ENCODE results near the gene PRMT9. TPM values are rescaled to one million over a fixed set of nuclear protein-coding genes. Genes with fewer than 3 reads are reported as not detected.

Gene PRMT9
- total RNA-seq, 1 experiment from 2014 or later = 9.1 TPM

DNA sequence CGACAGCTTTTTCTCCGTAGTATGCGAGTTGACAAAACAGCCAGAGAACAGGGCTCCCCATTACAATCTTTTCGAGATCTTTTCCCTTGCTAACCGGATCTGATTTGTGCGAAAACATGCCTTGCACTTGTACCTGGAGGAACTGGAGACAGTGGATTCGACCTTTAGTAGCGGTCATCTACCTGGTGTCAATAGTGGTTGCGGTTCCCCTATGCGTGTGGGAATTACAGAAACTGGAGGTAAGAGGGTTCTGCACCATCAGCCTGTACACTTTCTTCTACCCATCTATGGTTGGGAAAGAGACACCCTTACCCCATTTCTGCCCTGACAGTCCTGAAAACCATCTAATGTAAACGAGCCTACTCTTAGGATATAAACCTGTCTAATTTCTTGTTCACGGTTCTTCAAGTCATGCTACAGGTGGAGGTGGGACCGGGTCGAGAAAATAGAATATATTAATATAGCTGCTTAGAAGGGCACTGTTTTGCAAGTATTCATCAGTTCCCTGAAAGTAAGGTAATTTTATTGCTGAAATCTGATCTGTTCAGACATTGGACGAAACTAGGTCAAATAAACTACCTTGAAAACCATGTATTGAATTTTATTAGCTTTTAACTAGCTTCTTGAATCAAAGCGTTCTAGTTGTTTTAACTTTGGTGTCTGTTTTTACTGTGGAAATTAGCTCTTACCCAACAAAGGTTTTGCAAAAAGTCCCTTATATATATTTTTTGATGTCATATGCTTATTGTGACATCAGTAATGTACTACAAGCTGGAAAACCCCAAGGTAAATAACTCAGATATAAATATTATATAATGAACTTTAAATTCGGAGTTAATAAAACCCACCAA is 65.9 kb downstream of the PRMT9 start:
- no peak for DNase-seq (ENCODE audit: low read depth)

DNA sequence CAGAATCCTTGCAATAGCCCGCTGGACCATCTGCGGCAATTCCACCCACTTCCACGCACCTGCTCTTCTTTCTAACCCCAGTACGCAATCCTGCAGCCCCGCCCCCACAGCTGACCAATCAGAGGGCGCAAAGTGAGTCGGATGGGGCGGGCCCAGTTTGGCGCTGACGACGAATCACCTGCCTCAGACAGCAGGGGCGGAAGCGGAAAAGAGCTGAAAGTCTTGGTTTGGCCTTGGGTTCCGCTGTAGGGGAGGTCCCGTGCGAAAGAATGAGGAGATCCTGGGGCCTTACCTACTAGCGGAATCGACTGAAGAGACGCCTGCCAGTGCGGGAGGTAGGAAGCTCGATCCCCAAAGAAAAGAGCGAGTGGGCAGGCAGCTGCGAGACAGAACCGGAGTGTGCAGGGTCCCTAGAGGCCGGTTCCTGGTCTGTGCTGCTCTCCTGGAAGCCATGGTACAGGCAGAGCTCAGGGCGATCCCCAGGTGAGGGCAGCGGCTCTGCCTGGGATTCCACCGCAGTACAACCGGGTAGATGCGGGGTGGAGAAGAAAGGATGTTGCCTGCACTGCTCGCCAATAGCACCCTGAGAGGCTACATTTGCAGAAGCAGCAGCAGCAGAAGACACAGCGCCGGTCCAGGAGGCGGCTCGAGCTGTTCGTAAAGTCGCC is 66.7 kb downstream of the PRMT9 start, which contains the start of gene TMEM184C:
TMEM184C (plus strand) TSS at position 225 of the 668 bp plus-strand sequence. CDS start 560 bp downstream, outside the sequence.
- peak; percentile 95 for DNase-seq (ENCODE audit: low read depth)

DNA sequence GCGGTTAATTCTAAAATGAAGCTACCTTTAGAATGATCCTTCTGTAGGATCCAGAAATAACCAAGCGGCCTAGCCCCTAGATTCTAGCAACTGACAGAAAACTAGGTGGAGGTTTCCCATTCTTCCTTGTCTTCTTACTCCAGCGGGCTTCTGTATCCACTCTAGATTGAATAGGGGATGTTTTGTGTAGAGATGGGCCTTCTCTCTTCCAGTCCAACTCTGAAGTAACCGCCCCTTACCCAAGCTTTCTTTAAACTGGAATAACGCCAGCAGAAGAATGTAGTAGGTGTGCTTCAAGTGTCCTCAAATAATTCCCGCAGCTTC is 67.2 kb downstream of the PRMT9 start:
- DNase-seq (ENCODE audit: low read depth) = no peak

- no peak for DNase-seq (ENCODE audit: low read depth)
Measured at GRCh38 chr4:147610686-147611085, 73.3 kb downstream of the PRMT9 start.

GRCh38 chr4:147607471-147607870 is 76.5 kb downstream of the PRMT9 start:
- DNase-seq (ENCODE audit: low read depth) = no peak

DNA sequence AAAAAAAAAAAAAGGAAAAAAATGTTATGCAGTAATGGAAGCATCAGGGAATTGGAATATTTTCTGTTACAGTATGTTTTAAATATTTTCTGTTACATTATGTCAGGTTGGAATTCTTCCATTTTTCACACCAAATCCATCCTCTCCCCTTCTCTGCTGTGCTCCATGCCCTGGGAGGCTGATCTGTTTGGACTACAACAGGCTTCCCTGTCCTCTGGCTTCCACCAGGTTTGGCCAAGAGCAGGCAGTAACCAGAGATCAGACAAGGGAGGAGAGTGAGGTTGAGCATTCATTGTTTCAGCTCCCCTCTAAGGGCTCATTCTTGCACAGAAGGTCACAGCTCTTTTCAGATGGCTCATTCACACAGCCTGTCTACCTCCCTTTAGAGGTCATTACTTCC is 78.5 kb downstream of the PRMT9 start:
- no peak for DNase-seq (ENCODE audit: low read depth)

DNA sequence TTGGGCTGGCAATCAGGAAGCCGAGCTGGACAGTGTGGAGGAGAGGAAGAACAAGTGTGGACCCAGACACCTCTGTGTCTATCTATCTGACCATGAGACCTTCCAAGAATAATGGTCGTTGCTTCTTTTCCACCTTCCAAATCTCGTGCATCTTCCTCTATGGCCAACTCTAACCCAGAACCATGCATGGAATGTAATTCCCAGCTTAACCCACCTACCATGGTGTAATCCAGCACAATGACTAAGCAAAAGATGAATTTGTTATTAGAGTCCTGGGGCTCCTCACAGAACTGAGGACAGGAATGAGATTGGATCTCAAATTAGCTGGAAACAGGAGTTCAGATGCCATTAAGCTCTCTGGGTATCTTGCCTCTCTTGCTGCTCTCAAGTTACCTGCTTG is 84.2 kb downstream of the PRMT9 start:
- DNase-seq (ENCODE audit: low read depth) = peak; percentile 49

GRCh38 chr4:147599206-147599605 is 84.8 kb downstream of the PRMT9 start:
- DNase-seq (ENCODE audit: low read depth) = no peak

DNA sequence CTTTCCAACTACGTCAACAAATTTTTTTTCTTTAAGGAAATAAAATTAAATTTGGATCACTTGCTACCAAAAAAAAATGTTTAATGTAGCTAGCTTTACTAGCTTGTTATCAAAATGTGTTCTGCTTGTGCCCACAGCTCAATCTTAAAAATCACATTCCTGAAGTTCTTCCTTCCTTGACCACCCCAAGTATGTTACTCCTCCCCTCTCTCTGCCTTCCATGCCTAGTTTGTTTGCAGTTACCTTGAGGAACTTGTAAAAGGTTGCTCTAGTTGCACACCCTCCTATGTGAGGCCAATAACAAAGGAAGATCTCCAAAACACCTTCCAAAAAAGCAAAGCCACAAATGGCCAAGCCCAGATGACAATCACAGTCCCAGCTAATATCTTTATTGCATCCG is 86.4 kb downstream of the PRMT9 start:
- DNase-seq (ENCODE audit: low read depth) = no peak

- peak; percentile 82 for DNase-seq (ENCODE audit: low read depth)
Measured at GRCh38 chr4:147596981-147597380, 87.0 kb downstream of the PRMT9 start.

- no peak for DNase-seq (ENCODE audit: low read depth)
Measured at GRCh38 chr4:147596377-147596776, 87.6 kb downstream of the PRMT9 start.

DNA sequence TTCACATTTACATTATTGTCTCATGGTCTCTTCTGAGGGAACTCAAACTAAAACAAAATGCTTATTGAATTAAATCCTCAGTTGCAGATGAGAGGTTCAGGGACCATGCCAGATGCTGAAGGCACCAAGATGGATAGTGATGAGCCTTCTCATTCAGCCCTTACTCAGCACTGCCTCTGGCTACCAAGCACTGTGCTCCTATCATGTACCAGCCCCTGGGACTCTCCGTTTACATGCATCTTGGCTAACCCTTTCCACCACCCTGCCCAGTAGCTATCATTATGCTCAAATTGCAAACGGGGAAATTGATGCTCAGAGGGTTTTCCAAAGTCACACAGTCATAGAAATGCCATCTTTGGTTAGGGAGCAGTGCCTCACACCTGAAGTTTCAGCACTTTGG is 89.4 kb downstream of the PRMT9 start:
- DNase-seq (ENCODE audit: low read depth) = no peak

DNA sequence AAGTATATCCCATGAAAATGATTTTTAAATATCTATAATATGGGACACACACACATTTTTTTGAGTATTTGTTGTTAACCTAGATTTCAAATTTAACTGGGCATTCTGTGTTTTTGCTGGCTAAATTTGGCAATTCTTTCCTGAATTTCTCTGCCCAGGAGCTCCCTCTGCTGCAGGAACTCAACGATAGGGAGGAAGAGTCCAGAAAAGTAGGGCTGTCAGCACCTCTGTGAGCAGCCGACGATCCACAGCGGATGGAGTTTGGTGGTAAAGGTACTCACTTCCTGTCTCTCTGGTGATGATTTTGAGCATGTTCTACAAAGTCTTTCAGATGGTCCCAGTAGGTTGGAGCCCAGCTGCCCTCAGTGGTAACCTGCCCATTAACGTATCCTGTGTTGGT is 89.9 kb downstream of the PRMT9 start:
- DNase-seq (ENCODE audit: low read depth) = no peak

DNA sequence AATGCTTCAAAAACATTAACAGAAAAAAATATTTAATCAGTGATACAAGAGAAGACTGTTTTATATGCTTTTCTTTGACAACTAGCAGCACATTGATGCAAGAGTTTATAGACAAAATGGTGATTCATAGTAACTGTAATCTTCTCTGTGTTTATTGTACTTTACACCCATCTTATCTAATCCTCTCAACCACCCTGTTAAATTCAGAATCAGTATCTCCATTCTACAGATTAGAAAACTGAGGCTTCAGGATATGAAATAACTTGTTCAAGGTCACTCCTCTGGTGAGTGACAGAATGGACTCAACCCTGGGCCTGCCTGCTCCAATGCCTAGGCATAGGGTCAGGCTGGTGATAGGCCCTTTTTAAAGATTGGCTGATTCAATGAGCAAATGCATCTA is 92.9 kb downstream of the PRMT9 start:
- DNase-seq (ENCODE audit: low read depth) = no peak

GRCh38 chr4:147590249-147590920 is 93.6 kb downstream of the PRMT9 start:
- peak; percentile 81 for DNase-seq (ENCODE audit: low read depth)

DNA sequence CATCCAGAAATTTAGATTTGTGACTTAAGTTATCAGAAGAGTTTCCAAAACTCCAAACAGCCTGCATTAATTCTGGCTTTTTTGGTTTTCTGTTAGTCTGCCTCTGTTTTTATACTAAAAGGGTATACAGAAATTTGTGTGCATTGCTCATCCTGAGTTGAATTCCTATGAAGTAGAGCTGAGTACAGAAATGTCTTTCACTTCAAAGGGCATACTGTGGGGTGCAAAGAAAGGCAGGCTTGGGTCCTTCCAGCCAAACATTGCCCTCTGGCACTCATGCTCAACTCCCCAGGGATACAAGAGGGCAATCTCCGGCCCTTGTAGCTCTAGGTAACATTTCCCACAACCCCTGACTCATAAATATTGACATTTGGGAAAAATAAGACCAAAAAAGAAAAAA is 94.4 kb downstream of the PRMT9 start:
- DNase-seq (ENCODE audit: low read depth) = peak; percentile 62

Other genes starting within 250 kb of the PRMT9 start
- gene EDNRA, start 203.1 kb downstream of the PRMT9 start, total RNA-seq (2014; rRNA removed) = 36.5 and 39.5 TPM in 2 replicates
- 32.6 and 32.9 TPM in 2 replicates for gene TMEM184C, start 66.8 kb downstream of the PRMT9 start, total RNA-seq (2014; rRNA removed)
- 27.1 and 28.9 TPM in 2 replicates for gene ARHGAP10, start 47.9 kb upstream of the PRMT9 start, total RNA-seq (2014; rRNA removed)